MM.1S (cell line): ENCODE data around the gene MRAP2.

Source experiments
- DNase-seq: peaks from one replicate; pipeline ENCODE4 v3.0.0-alpha.2; 2015
- H2AFZ ChIP-seq: fragments of 300-600 bp; sonication (generic); 2 replicates; pipeline ENCODE4 v1.6.0; 2016; ENCODE audit warnings: antibody characterized with exemption, low read length
- H3F3A ChIP-seq: fragments of 300-600 bp; sonication (generic); 2 replicates; pipeline ENCODE4 v1.6.1; 2016; ENCODE audit warnings: mild to moderate bottlenecking, antibody characterized with exemption, low read length, moderate library complexity, mixed read lengths; ENCODE audit not compliant: insufficient read depth
- H3K27ac ChIP-seq: fragments of 300-600 bp; sonication (generic); 2 replicates; pipeline ENCODE4 v1.5.1; 2016; ENCODE audit warnings: mild to moderate bottlenecking, low read length
- H3K27me3 ChIP-seq: fragments of 300-600 bp; sonication (generic); replicated peaks from 2 replicates; pipeline ENCODE4 v1.6.0; 2016; ENCODE audit warnings: low read length; ENCODE audit not compliant: insufficient read depth
- H3K36me3 ChIP-seq: fragments of 300-600 bp; sonication (generic); replicated peaks from 2 replicates; pipeline ENCODE4 v1.6.1; 2016; ENCODE audit warnings: mild to moderate bottlenecking, low read length, mixed read lengths; ENCODE audit not compliant: insufficient read depth
- H3K4me1 ChIP-seq: fragments of 300-600 bp; sonication (generic); 2 replicates; pipeline ENCODE4 v1.6.1; 2016; ENCODE audit warnings: low read length, mixed read lengths
- H3K4me2 ChIP-seq: fragments of 300-600 bp; sonication (generic); 2 replicates; pipeline ENCODE4 v1.6.0; 2016; ENCODE audit warnings: low read depth, low read length
- H3K4me3 ChIP-seq: fragments of 300-600 bp; sonication (generic); 2 replicates; pipeline ENCODE4 v1.5.1; 2016; ENCODE audit warnings: low read length, mixed read lengths
- H3K79me2 ChIP-seq: fragments of 300-600 bp; sonication (generic); 2 replicates; pipeline ENCODE4 v1.6.1; 2016; ENCODE audit warnings: mixed run types, low read length, mixed read lengths
- H3K9ac ChIP-seq: fragments of 300-600 bp; sonication (generic); 2 replicates; pipeline ENCODE4 v1.6.1; 2016; ENCODE audit warnings: low read length, mixed read lengths
- H3K9me2 ChIP-seq: fragments of 300-600 bp; sonication (generic); replicated peaks from 2 replicates; pipeline ENCODE4 v1.6.1; 2016; ENCODE audit warnings: mild to moderate bottlenecking, low read length, mixed read lengths; ENCODE audit not compliant: insufficient read depth
- H3K9me3 ChIP-seq: fragments of 300-600 bp; sonication (generic); replicated peaks from 2 replicates; pipeline ENCODE4 v1.6.1; 2016; ENCODE audit warnings: mild to moderate bottlenecking, low read length, mixed read lengths; ENCODE audit not compliant: insufficient read depth
- H4K20me1 ChIP-seq: fragments of 300-600 bp; sonication (generic); 2 replicates; pipeline ENCODE4 v1.6.1; 2016; ENCODE audit warnings: mild to moderate bottlenecking, low read length, moderate library complexity, mixed read lengths; ENCODE audit not compliant: insufficient read depth
- CTCF ChIP-seq: fragments of 300-600 bp; sonication (generic); IDR thresholded peaks from 2 replicates; pipeline ENCODE4 v1.5.1; 2016; ENCODE audit warnings: antibody characterized with exemption, low read length, mixed read lengths
- EZH2 ChIP-seq: fragments of 300-600 bp; sonication (generic); optimal IDR thresholded peaks from 2 replicates; pipeline ENCODE3; 2017; ENCODE audit warnings: low read depth, mild to moderate bottlenecking, antibody characterized with exemption, low read length, mixed read lengths
- EZH2phosphoT487 ChIP-seq: fragments of 300-600 bp; sonication (generic); IDR thresholded peaks from 2 replicates; pipeline ENCODE4 v1.6.1; 2018; ENCODE audit warnings: antibody characterized with exemption, low read length

The MRAP2 gene

GRCh38 chr6:84043555-84043954 lies 10.0 kb downstream of the MRAP2 start:
- Histone ChIP-seq H3F3A (no peaks in the 10 kb centered on the region), H3K9ac (no peak overlapping the region), H4K20me1 (no peaks in the 10 kb centered on the region), H3K79me2 (no peaks in the 10 kb centered on the region), H3K4me2 (no peak overlapping the region), H3K27ac (no peak overlapping the region), H3K9me2 (no peaks in the 10 kb centered on the region), H3K4me1 (no peaks in the 10 kb centered on the region), H2AFZ (no peak overlapping the region), H3K4me3 (no peak overlapping the region), H3K27me3 (no peaks in the 10 kb centered on the region), H3K9me3 (no peaks in the 10 kb centered on the region), H3K36me3 (no peaks in the 10 kb centered on the region)
- no peak for TF ChIP-seq CTCF
- no peak for TF ChIP-seq EZH2
- TF ChIP-seq EZH2phosphoT487 = no peak
- no peak for DNase-seq

GRCh38 chr6:84046755-84047154 lies 13.2 kb downstream of the MRAP2 start:
- no peak overlapping the region for H3K27ac ChIP-seq
- no peaks in the 10 kb centered on the region for H3K27me3 ChIP-seq
- no peaks in the 10 kb centered on the region for H3K79me2 ChIP-seq
- H3K4me3 ChIP-seq = no peak overlapping the region
- H3K4me1 ChIP-seq = no peaks in the 10 kb centered on the region
- TF ChIP-seq EZH2 (no peak), CTCF (no peak), EZH2phosphoT487 (no peak)
- H2AFZ ChIP-seq = no peak overlapping the region
- no peak for DNase-seq
- no peak overlapping the region for H3K9ac ChIP-seq
- no peaks in the 10 kb centered on the region for H3K9me3 ChIP-seq
- H3K36me3 ChIP-seq = no peaks in the 10 kb centered on the region
- no peak overlapping the region for H3K4me2 ChIP-seq
- H3F3A ChIP-seq = no peaks in the 10 kb centered on the region
- no peaks in the 10 kb centered on the region for H3K9me2 ChIP-seq
- no peaks in the 10 kb centered on the region for H4K20me1 ChIP-seq

DNA sequence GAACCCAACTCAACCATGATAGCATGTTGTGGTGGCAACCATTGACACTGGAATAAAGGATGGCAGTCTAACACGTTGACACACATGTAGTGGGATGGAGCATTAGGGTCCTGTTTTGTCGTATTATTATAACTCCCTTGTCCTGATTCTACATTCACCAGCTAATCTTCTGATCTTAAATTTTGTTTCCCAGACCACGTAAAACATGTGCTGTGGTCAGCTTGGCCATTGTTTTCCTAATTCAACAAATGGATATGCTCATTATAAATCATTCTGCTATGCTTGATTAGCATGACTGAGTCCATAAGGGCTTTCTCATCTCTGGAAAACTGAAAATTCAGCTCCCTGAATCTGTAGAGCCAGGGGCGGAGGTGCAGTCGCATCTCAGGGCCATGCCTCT lies 15.0 kb downstream of the MRAP2 start:
- Histone ChIP-seq H3K4me1 (no peaks in the 10 kb centered on the region), H3K4me2 (no peak overlapping the region), H3K79me2 (no peaks in the 10 kb centered on the region), H3K4me3 (no peak overlapping the region), H3F3A (no peaks in the 10 kb centered on the region), H3K9me2 (no peaks in the 10 kb centered on the region), H3K9ac (no peak overlapping the region), H3K9me3 (no peaks in the 10 kb centered on the region), H2AFZ (no peak overlapping the region), H3K27ac (no peak overlapping the region), H3K36me3 (no peaks in the 10 kb centered on the region), H4K20me1 (no peaks in the 10 kb centered on the region), H3K27me3 (no peaks in the 10 kb centered on the region)
- no peak for TF ChIP-seq EZH2phosphoT487
- no peak for TF ChIP-seq EZH2
- no peak for TF ChIP-seq CTCF
- DNase-seq = no peak
